KMS-11 (cell line): ENCODE results near the gene CYB5B.

ENCODE experiments used
- H2AFZ ChIP-seq: fragments of 200-600 bp; sonication (generic); 2 replicates; pipeline ENCODE4 v1.6.1; 2016; ENCODE audit warnings: antibody characterized with exemption, mixed run types, low read depth
- H3K27ac ChIP-seq: fragments of 200-600 bp; sonication (generic); 2 replicates; pipeline ENCODE4 v1.6.1; 2016; ENCODE audit warnings: mild to moderate bottlenecking, mixed run types
- H3K27me3 ChIP-seq: fragments of 200-600 bp; sonication (generic); 2 replicates; pipeline ENCODE4 v1.6.1; 2017; ENCODE audit warnings: mild to moderate bottlenecking, low read depth, mixed run types, moderate library complexity; ENCODE audit not compliant: insufficient read depth
- H3K36me3 ChIP-seq: fragments of 200-600 bp; sonication (generic); 2 replicates; pipeline ENCODE4 v1.6.1; 2017; ENCODE audit warnings: mild to moderate bottlenecking, mixed run types; ENCODE audit not compliant: insufficient read depth
- H3K4me1 ChIP-seq: fragments of 200-600 bp; sonication (generic); 2 replicates; pipeline ENCODE4 v1.6.1; 2016; ENCODE audit warnings: mild to moderate bottlenecking, low read depth, mixed run types; ENCODE audit not compliant: poor library complexity, severe bottlenecking
- H3K4me2 ChIP-seq: fragments of 200-600 bp; sonication (generic); 2 replicates; pipeline ENCODE4 v1.7.0; 2016; ENCODE audit warnings: mild to moderate bottlenecking, mixed run types
- H3K4me3 ChIP-seq: fragments of 200-600 bp; sonication (generic); IDR thresholded peaks from 2 replicates; pipeline ENCODE4 v1.6.1; 2017; ENCODE audit warnings: low read depth, low read length, mixed read lengths; ENCODE audit not compliant: insufficient read depth
- H3K79me2 ChIP-seq: fragments of 200-600 bp; sonication (generic); 2 replicates; pipeline ENCODE4 v1.6.1; 2016; ENCODE audit warnings: low read depth, mixed run types; ENCODE audit not compliant: insufficient read depth
- H3K9ac ChIP-seq: fragments of 200-600 bp; sonication (generic); 2 replicates; pipeline ENCODE4 v1.6.1; 2016; ENCODE audit warnings: mild to moderate bottlenecking, mixed run types
- H4K20me1 ChIP-seq: fragments of 200-600 bp; sonication (generic); 2 replicates; pipeline ENCODE4 v1.6.1; 2016; ENCODE audit warnings: mild to moderate bottlenecking, mixed run types; ENCODE audit not compliant: insufficient read depth
- TF ChIP-seq, protein P1 (sequence below): fragments of 200-600 bp; sonication (generic); conservative IDR thresholded peaks from 2 replicates; pipeline ENCODE4 v1.6.1; 2017; ENCODE audit warnings: low read depth, mild to moderate bottlenecking, antibody characterized with exemption, low read length, moderate library complexity, mixed read lengths

CYB5B gene

GRCh38 chr16:69431948-69432468 lies 7.6 kb downstream of the CYB5B start:
- TF ChIP-seq, protein P1, sequence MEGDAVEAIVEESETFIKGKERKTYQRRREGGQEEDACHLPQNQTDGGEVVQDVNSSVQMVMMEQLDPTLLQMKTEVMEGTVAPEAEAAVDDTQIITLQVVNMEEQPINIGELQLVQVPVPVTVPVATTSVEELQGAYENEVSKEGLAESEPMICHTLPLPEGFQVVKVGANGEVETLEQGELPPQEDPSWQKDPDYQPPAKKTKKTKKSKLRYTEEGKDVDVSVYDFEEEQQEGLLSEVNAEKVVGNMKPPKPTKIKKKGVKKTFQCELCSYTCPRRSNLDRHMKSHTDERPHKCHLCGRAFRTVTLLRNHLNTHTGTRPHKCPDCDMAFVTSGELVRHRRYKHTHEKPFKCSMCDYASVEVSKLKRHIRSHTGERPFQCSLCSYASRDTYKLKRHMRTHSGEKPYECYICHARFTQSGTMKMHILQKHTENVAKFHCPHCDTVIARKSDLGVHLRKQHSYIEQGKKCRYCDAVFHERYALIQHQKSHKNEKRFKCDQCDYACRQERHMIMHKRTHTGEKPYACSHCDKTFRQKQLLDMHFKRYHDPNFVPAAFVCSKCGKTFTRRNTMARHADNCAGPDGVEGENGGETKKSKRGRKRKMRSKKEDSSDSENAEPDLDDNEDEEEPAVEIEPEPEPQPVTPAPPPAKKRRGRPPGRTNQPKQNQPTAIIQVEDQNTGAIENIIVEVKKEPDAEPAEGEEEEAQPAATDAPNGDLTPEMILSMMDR, result no peak
- no peak overlapping the region for H3K4me3 ChIP-seq
- no peak overlapping the region for H2AFZ ChIP-seq
- H3K27ac ChIP-seq, result no peak overlapping the region
- H4K20me1 ChIP-seq, result no peaks in the 10 kb centered on the region
- no peak overlapping the region for H3K9ac ChIP-seq
- H3K4me2 ChIP-seq, result no peak overlapping the region
- peaks cover 8% of the 10 kb centered on the region; the same call in 1 of the 2 replicates for H3K36me3 ChIP-seq
- peaks cover 32% of the 10 kb centered on the region for H3K4me1 ChIP-seq
- H3K79me2 ChIP-seq, result peaks cover 48% of the 10 kb centered on the region; the same call in 1 of the 2 replicates
- no peaks in the 10 kb centered on the region for H3K27me3 ChIP-seq

GRCh38 chr16:69434066-69434465 lies 9.6 kb downstream of the CYB5B start:
- H3K4me1 ChIP-seq, result peaks cover 32% of the 10 kb centered on the region
- H3K4me3 ChIP-seq, result no peak overlapping the region
- H3K79me2 ChIP-seq, result peaks cover 40% of the 10 kb centered on the region; the same call in 1 of the 2 replicates
- no peak overlapping the region for H3K9ac ChIP-seq
- no peaks in the 10 kb centered on the region for H4K20me1 ChIP-seq
- H3K27me3 ChIP-seq, result no peaks in the 10 kb centered on the region
- TF ChIP-seq, protein P1, result no peak
- no peak overlapping the region for H3K4me2 ChIP-seq
- H3K36me3 ChIP-seq, result peaks cover 8% of the 10 kb centered on the region; the same call in 1 of the 2 replicates
- no peak overlapping the region for H2AFZ ChIP-seq
- no peak overlapping the region for H3K27ac ChIP-seq

- Histone ChIP-seq H3K79me2 (peaks cover 50% of the 10 kb centered on the region; the same call in 1 of the 2 replicates), H3K4me1 (peaks cover 32% of the 10 kb centered on the region), H3K27ac (no peak overlapping the region), H2AFZ (no peak overlapping the region), H4K20me1 (peaks cover 6% of the 10 kb centered on the region; the same call in 1 of the 2 replicates), H3K4me3 (no peak overlapping the region), H3K4me2 (no peak overlapping the region), H3K9ac (no peak overlapping the region), H3K27me3 (no peaks in the 10 kb centered on the region), H3K36me3 (peaks cover 2% of the 10 kb centered on the region; the same call in 1 of the 2 replicates)
- TF ChIP-seq, protein P1, result no peak
Measured at GRCh38 chr16:69435977-69436820, 11.8 kb downstream of the CYB5B start.

DNA sequence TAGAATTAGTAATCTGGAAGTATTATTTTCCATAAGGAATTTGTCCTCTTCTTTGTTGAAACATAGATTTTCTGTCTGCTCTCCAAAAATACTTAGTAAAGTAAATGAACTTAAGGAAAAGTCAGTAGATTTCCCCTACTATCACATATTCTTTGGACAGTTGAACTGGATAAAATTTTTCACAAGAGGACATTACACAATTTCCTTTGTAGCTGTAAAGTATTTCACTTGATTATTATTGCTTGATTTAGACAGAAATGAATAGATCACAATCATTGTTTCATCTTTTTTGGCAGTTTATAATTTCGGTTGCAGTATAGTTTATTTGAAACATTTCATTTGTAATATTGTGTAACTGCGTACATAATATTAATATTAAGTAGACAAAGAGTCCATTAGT lies 12.5 kb downstream of the CYB5B start:
- TF ChIP-seq, protein P1, result no peak
- Histone ChIP-seq H3K27ac (no peak overlapping the region), H3K4me2 (no peak overlapping the region)

More for the DNA sequence above, 12.5 kb downstream of the CYB5B start:
- H2AFZ ChIP-seq, result no peak overlapping the region
- peaks cover 6% of the 10 kb centered on the region; the same call in 1 of the 2 replicates for H4K20me1 ChIP-seq
- peaks cover 28% of the 10 kb centered on the region for H3K4me1 ChIP-seq
- H3K4me3 ChIP-seq, result no peak overlapping the region
- peaks cover 50% of the 10 kb centered on the region; the same call in 1 of the 2 replicates for H3K79me2 ChIP-seq
- no peaks in the 10 kb centered on the region for H3K27me3 ChIP-seq
- H3K36me3 ChIP-seq, result no peaks in the 10 kb centered on the region; the same call in 1 of the 2 replicates
- no peak overlapping the region for H3K9ac ChIP-seq
